Ectodermal cell (in vitro differentiated cells): ENCODE measurements around the gene BAIAP3.

Experiments used
- H3K27ac ChIP-seq: 2 replicates; pipeline ENCODE4 v1.7.0; 2013; ENCODE audit warnings: mild to moderate bottlenecking, low read depth, low read length; ENCODE audit not compliant: insufficient read depth, poor library complexity, severe bottlenecking
- H3K27me3 ChIP-seq: 2 replicates; pipeline ENCODE4 v1.7.0; 2013; ENCODE audit warnings: mild to moderate bottlenecking, low read length; ENCODE audit not compliant: insufficient read depth, control insufficient read depth, poor library complexity, severe bottlenecking
- H3K36me3 ChIP-seq: one replicate; pipeline ENCODE4 v1.7.0; 2013; ENCODE audit warnings: low read length; ENCODE audit not compliant: control insufficient read depth, insufficient read depth
- H3K4me1 ChIP-seq: one replicate; pipeline ENCODE4 v1.7.0; 2013; ENCODE audit warnings: low read length; ENCODE audit not compliant: control insufficient read depth, insufficient read depth
- H3K4me3 ChIP-seq: 2 replicates; pipeline ENCODE4 v1.7.0; 2013; ENCODE audit warnings: low read depth, low read length, control low read depth; ENCODE audit not compliant: insufficient read depth
- H3K9me3 ChIP-seq: 2 replicates; pipeline ENCODE4 v1.7.0; 2013; ENCODE audit warnings: mild to moderate bottlenecking, low read length, moderate library complexity; ENCODE audit not compliant: control insufficient read depth
- WGBS, 2 experiments: methylation state at CpG; one replicate each; pipeline ENCODE4 v1.1.7; 2013; ENCODE audit warnings: missing lambda C conversion rate in 2 of 2; 5-methylcytosine and 5-hydroxymethylcytosine counted together

Gene BAIAP3

GRCh38 chr16:1340730-1341494 lies 7.5 kb downstream of the BAIAP3 start:
- Histone ChIP-seq H3K27ac (no peak overlapping the region), H3K9me3 (no peaks in the 10 kb centered on the region)

GRCh38 chr16:1341495-1342420 lies 8.3 kb downstream of the BAIAP3 start:
- Histone ChIP-seq H3K36me3 (no peaks in the 10 kb centered on the region), H3K27me3 (peaks cover 65% of the 10 kb centered on the region), H3K4me3 (no peak overlapping the region), H3K27ac (no peak overlapping the region), H3K4me1 (peaks cover 10% of the 10 kb centered on the region), H3K9me3 (no peaks in the 10 kb centered on the region)
- WGBS, 2 experiments: 87 to 88% methylated on average over 39 of the region's 39 CpGs

More at GRCh38 chr16:1340730-1341494, 7.5 kb downstream of the BAIAP3 start:
- Histone ChIP-seq H3K27me3 (peaks cover 74% of the 10 kb centered on the region), H3K36me3 (no peaks in the 10 kb centered on the region), H3K4me3 (no peak overlapping the region), H3K4me1 (peaks cover 17% of the 10 kb centered on the region)
- 89% methylated on average over 36 of the region's 36 CpGs for WGBS, 2 experiments

- Histone ChIP-seq H3K9me3 (no peaks in the 10 kb centered on the region), H3K27me3 (peaks cover 57% of the 10 kb centered on the region), H3K4me3 (peak overlapping the region; percentile 36), H3K27ac (no peak overlapping the region), H3K4me1 (peaks cover 5% of the 10 kb centered on the region), H3K36me3 (peaks cover under 1% of the 10 kb centered on the region)
- 9% methylated on average over 49 of the region's 49 CpGs for WGBS, 2 experiments
Measured at GRCh38 chr16:1342526-1343427, 9.3 kb downstream of the BAIAP3 start.

- 47% methylated on average over 44 of the region's 44 CpGs for WGBS, 2 experiments
- peaks cover 3% of the 10 kb centered on the region for H3K36me3 ChIP-seq
Measured at GRCh38 chr16:1343428-1344242, 10.2 kb downstream of the BAIAP3 start.

GRCh38 chr16:1344499-1344898 lies 11.1 kb downstream of the BAIAP3 start:
- Histone ChIP-seq H3K27me3 (peaks cover 51% of the 10 kb centered on the region), H3K36me3 (peaks cover 3% of the 10 kb centered on the region), H3K27ac (no peak overlapping the region), H3K4me1 (peaks cover 3% of the 10 kb centered on the region), H3K4me3 (no peak overlapping the region), H3K9me3 (no peaks in the 10 kb centered on the region)
- WGBS, 2 experiments: 90 to 91% methylated on average over 14 of the region's 14 CpGs

More at GRCh38 chr16:1343428-1344242, 10.2 kb downstream of the BAIAP3 start:
- peak overlapping the region; percentile 36 for H3K4me3 ChIP-seq
- H3K27ac ChIP-seq: no peak overlapping the region
- peaks cover 3% of the 10 kb centered on the region for H3K4me1 ChIP-seq
- H3K9me3 ChIP-seq: no peaks in the 10 kb centered on the region
- H3K27me3 ChIP-seq: peaks cover 54% of the 10 kb centered on the region

GRCh38 chr16:1345087-1345486 lies 11.6 kb downstream of the BAIAP3 start:
- H3K9me3 ChIP-seq: no peaks in the 10 kb centered on the region
- 72 to 76% methylated on average over 9 to 10 of the region's 11 CpGs for WGBS, 2 experiments
- no peak overlapping the region for H3K4me3 ChIP-seq
- H3K27me3 ChIP-seq: peaks cover 45% of the 10 kb centered on the region
- peaks cover 3% of the 10 kb centered on the region for H3K4me1 ChIP-seq
- H3K27ac ChIP-seq: no peak overlapping the region
- peaks cover 5% of the 10 kb centered on the region for H3K36me3 ChIP-seq

- H3K36me3 ChIP-seq: peaks cover 7% of the 10 kb centered on the region
- WGBS, 2 experiments: 81 to 85% methylated on average over 29 of the region's 31 CpGs
- peaks cover 38% of the 10 kb centered on the region for H3K27me3 ChIP-seq
- no peaks in the 10 kb centered on the region for H3K9me3 ChIP-seq
- H3K4me3 ChIP-seq: no peak overlapping the region
- no peak overlapping the region for H3K27ac ChIP-seq
- H3K4me1 ChIP-seq: peaks cover 7% of the 10 kb centered on the region
Measured at GRCh38 chr16:1345651-1346421, 12.4 kb downstream of the BAIAP3 start.

GRCh38 chr16:1346422-1347285 lies 13.2 kb downstream of the BAIAP3 start:
- peaks cover 32% of the 10 kb centered on the region for H3K27me3 ChIP-seq
- H3K4me1 ChIP-seq: peaks cover 8% of the 10 kb centered on the region
- H3K36me3 ChIP-seq: peaks cover 7% of the 10 kb centered on the region
- H3K4me3 ChIP-seq: no peak overlapping the region
- H3K27ac ChIP-seq: no peak overlapping the region
- WGBS, 2 experiments: 84 to 85% methylated on average over 34 of the region's 34 CpGs
- no peaks in the 10 kb centered on the region for H3K9me3 ChIP-seq
